Liver (tissue), 9 donors: ENCODE results near the gene PPP2R2B. TPM values are rescaled to one million over a fixed set of nuclear protein-coding genes. Genes with fewer than 3 reads are reported as not detected.

ENCODE experiments used
- DNase-seq: peaks from one replicate; pipeline ENCODE4 v3.0.0-alpha.2; 2017; ENCODE audit warnings: low spot score
- H3K27ac ChIP-seq, 2 donors: one replicate each; pipeline ENCODE4 v1.7.0; 2013; ENCODE audit warnings: inconsistent platforms in 2 of 2, low read length in 2 of 2, control low read depth in 1 of 2, low read depth in 1 of 2, mild to moderate bottlenecking in 1 of 2
- H3K27me3 ChIP-seq, 4 donors: one replicate each; pipeline versions ENCODE4 v1.6.1 to v1.7.0; 2013; ENCODE audit warnings: low read length in 3 of 4, inconsistent platforms in 1 of 4, mild to moderate bottlenecking in 1 of 4, moderate library complexity in 1 of 4; ENCODE audit not compliant: control insufficient read depth in 4 of 4, insufficient read depth in 4 of 4
- H3K36me3 ChIP-seq, 4 donors: one replicate each; pipeline versions ENCODE4 v1.6.1 to v1.7.0; 2013; ENCODE audit warnings: low read length in 3 of 4, mild to moderate bottlenecking in 3 of 4, low read depth in 1 of 4, moderate library complexity in 1 of 4; ENCODE audit not compliant: control insufficient read depth in 4 of 4, insufficient read depth in 3 of 4
- H3K4me1 ChIP-seq, 4 donors: one replicate each; pipeline versions ENCODE4 v1.6.1 to v1.7.0; 2013; ENCODE audit warnings: low read length in 3 of 4, mild to moderate bottlenecking in 3 of 4, moderate library complexity in 1 of 4; ENCODE audit not compliant: control insufficient read depth in 4 of 4, insufficient read depth in 4 of 4
- H3K4me3 ChIP-seq, 3 donors: one replicate each; pipeline versions ENCODE4 v1.6.1 to v1.7.0; 2013; ENCODE audit warnings: low read length in 3 of 3, control low read depth in 1 of 3, low read depth in 1 of 3, mild to moderate bottlenecking in 1 of 3
- H3K9ac ChIP-seq, 2 donors: one replicate each; pipeline ENCODE4 v1.7.0; 2013; ENCODE audit warnings: low read length in 2 of 2, mild to moderate bottlenecking in 2 of 2, moderate library complexity in 2 of 2, control low read depth in 1 of 2, low read depth in 1 of 2
- H3K9me3 ChIP-seq, 4 donors: one replicate each; pipeline versions ENCODE4 v1.6.1 to v1.7.0; 2013; ENCODE audit warnings: low read length in 3 of 4; ENCODE audit not compliant: control insufficient read depth in 4 of 4
- EGR1 ChIP-seq, 2 donors: IDR thresholded peaks; 2 replicates each; pipeline ENCODE4 v1.6.1; 2016 to 2018; ENCODE audit warnings: antibody characterized with exemption in 2 of 2, low read depth in 2 of 2
- FOXA1 ChIP-seq: IDR thresholded peaks from 2 replicates; pipeline ENCODE4 v1.6.1; 2016; ENCODE audit warnings: antibody characterized with exemption
- FOXA2 ChIP-seq: IDR thresholded peaks from 2 replicates; pipeline ENCODE4 v1.6.1; 2016; ENCODE audit warnings: antibody characterized with exemption
- GABPA ChIP-seq, 2 donors: IDR thresholded peaks in 1 of 2; conservative IDR thresholded peaks in 1 of 2; 2 replicates each; pipeline ENCODE4 v1.6.1; 2016; ENCODE audit warnings: antibody characterized with exemption in 2 of 2, mild to moderate bottlenecking in 1 of 2, moderate library complexity in 1 of 2
- HNF4A ChIP-seq, 2 donors: conservative IDR thresholded peaks; 2 replicates each; pipeline ENCODE4 v1.6.1; 2016; ENCODE audit warnings: antibody characterized with exemption in 2 of 2, mild to moderate bottlenecking in 2 of 2
- JUND ChIP-seq, 2 donors: IDR thresholded peaks; 2 replicates each; pipeline ENCODE4 v1.6.1; 2016; ENCODE audit warnings: antibody characterized with exemption in 2 of 2
- MAX ChIP-seq: IDR thresholded peaks from 2 replicates; pipeline ENCODE4 v1.6.1; 2016; ENCODE audit warnings: antibody characterized with exemption
- NR2F2 ChIP-seq: IDR thresholded peaks from 2 replicates; pipeline ENCODE4 v1.6.1; 2016; ENCODE audit warnings: antibody characterized with exemption
- RAD21 ChIP-seq, 2 donors: IDR thresholded peaks; 2 replicates each; pipeline ENCODE4 v1.6.1; 2016; ENCODE audit warnings: antibody characterized with exemption in 2 of 2, mild to moderate bottlenecking in 2 of 2
- RXRA ChIP-seq, 2 donors: IDR thresholded peaks; 2 replicates each; pipeline ENCODE4 v1.6.1; 2017 to 2018; ENCODE audit warnings: antibody characterized with exemption in 2 of 2, mild to moderate bottlenecking in 1 of 2
- TAF1 ChIP-seq: conservative IDR thresholded peaks from 2 replicates; pipeline ENCODE4 v1.6.1; 2016; ENCODE audit warnings: antibody characterized with exemption, mild to moderate bottlenecking
- YY1 ChIP-seq: IDR thresholded peaks from 2 replicates; pipeline ENCODE4 v1.6.1; 2016; ENCODE audit warnings: antibody characterized with exemption, mild to moderate bottlenecking
- WGBS: extraction: QIAGEN DNeasy Blood & Tissue Kit; methylation state at CpG from one replicate; pipeline ENCODE4 v1.1.7; 2013; 5-methylcytosine and 5-hydroxymethylcytosine counted together
- polyA plus RNA-seq, 2 donors: library from polyadenylated mRNA; stranded (reverse) in 1 of 2; unstranded in 1 of 2; fragments of 200-250 nt in 1 of 2; fragments of >200 nt in 1 of 2; fragmentation: Nextera tagmentation in 1 of 2; extraction: Ambion mirVana in 1 of 2; gene quantifications; one replicate each; pipeline versions ENCODE4 v1.2.1 to v1.2.3, GENCODE V29; 2013 to 2015
- total RNA-seq, 2 donors: library from RNA; depleted of rRNA; stranded (reverse); fragments of >200 nt; gene quantifications; one replicate each; pipeline ENCODE4 v1.2.3, GENCODE V29; 2014
- TF ChIP-seq, protein P1 (sequence below): IDR thresholded peaks from 2 replicates; pipeline ENCODE4 v1.6.1; 2016; ENCODE audit warnings: antibody characterized with exemption
- TF ChIP-seq, protein P2 (sequence below): IDR thresholded peaks from 2 replicates; pipeline ENCODE4 v1.6.1; 2016; ENCODE audit warnings: antibody characterized with exemption, mild to moderate bottlenecking
- TF ChIP-seq, protein P3 (sequence below): IDR thresholded peaks from 2 replicates; pipeline ENCODE4 v1.6.1; 2016; ENCODE audit warnings: antibody characterized with exemption
- donor health status: healthy.
- donor health status: healthy.
- donor health status: healthy.
- donor health status: healthy.
- donor health status: healthy.

The PPP2R2B gene
- total and polyA plus RNA-seq, 4 donors: 0.15 to 6.3 (median 0.40) TPM

DNA sequence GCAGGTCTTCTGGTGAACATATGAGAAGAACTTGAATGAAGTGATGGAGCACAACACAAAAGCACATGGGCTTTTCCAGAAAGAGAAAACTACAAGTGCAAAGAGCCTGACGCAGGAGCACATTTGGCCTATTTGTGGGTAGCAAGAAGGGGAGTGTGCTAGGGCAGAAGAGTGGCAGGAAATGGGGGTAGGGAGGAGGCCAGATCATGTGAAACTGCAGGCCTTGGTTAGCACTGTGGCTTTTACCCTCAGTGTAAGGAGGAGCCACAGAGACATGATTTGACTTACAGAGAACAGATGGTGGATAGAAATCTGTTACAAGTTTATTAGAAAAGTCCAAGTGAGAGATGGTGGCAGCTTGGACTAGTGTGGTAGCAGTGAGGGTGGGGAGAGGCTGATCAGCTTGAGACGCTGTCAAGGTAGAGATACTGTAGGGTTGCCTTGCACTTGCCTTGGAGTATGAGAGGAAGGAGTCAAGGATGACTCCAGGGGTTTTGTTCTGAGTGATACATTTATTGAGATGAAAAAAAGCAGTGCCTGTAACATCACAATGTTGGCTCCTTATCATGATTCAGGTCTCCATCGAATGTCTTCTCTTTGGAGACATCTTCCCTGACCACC lies 126.7 kb downstream of the PPP2R2B start:
- no peaks in the 10 kb centered on the region for H3K9me3 ChIP-seq
- no peaks in the 10 kb centered on the region for H3K36me3 ChIP-seq
- 76% methylated on average over 3 of the region's 3 CpGs for WGBS
- TF ChIP-seq, protein P1, sequence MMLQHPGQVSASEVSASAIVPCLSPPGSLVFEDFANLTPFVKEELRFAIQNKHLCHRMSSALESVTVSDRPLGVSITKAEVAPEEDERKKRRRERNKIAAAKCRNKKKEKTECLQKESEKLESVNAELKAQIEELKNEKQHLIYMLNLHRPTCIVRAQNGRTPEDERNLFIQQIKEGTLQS: no peak
- TF ChIP-seq HNF4A (conservative IDR thresholded peaks at IDR 0.05) (no peak), FOXA1 (no peak), TAF1 (no peak), FOXA2 (no peak), NR2F2 (no peak), GABPA (IDR thresholded peaks at IDR 0.05 in 1 of 2, conservative IDR thresholded peaks at IDR 0.05 in 1 of 2) (no peak), EGR1 (IDR thresholded peaks at IDR 0.05; ENCODE audit: low read depth in 2 of 2) (no peak), MAX (no peak)
- TF ChIP-seq, protein P2, sequence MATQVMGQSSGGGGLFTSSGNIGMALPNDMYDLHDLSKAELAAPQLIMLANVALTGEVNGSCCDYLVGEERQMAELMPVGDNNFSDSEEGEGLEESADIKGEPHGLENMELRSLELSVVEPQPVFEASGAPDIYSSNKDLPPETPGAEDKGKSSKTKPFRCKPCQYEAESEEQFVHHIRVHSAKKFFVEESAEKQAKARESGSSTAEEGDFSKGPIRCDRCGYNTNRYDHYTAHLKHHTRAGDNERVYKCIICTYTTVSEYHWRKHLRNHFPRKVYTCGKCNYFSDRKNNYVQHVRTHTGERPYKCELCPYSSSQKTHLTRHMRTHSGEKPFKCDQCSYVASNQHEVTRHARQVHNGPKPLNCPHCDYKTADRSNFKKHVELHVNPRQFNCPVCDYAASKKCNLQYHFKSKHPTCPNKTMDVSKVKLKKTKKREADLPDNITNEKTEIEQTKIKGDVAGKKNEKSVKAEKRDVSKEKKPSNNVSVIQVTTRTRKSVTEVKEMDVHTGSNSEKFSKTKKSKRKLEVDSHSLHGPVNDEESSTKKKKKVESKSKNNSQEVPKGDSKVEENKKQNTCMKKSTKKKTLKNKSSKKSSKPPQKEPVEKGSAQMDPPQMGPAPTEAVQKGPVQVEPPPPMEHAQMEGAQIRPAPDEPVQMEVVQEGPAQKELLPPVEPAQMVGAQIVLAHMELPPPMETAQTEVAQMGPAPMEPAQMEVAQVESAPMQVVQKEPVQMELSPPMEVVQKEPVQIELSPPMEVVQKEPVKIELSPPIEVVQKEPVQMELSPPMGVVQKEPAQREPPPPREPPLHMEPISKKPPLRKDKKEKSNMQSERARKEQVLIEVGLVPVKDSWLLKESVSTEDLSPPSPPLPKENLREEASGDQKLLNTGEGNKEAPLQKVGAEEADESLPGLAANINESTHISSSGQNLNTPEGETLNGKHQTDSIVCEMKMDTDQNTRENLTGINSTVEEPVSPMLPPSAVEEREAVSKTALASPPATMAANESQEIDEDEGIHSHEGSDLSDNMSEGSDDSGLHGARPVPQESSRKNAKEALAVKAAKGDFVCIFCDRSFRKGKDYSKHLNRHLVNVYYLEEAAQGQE: no peak
- TF ChIP-seq, protein P3, sequence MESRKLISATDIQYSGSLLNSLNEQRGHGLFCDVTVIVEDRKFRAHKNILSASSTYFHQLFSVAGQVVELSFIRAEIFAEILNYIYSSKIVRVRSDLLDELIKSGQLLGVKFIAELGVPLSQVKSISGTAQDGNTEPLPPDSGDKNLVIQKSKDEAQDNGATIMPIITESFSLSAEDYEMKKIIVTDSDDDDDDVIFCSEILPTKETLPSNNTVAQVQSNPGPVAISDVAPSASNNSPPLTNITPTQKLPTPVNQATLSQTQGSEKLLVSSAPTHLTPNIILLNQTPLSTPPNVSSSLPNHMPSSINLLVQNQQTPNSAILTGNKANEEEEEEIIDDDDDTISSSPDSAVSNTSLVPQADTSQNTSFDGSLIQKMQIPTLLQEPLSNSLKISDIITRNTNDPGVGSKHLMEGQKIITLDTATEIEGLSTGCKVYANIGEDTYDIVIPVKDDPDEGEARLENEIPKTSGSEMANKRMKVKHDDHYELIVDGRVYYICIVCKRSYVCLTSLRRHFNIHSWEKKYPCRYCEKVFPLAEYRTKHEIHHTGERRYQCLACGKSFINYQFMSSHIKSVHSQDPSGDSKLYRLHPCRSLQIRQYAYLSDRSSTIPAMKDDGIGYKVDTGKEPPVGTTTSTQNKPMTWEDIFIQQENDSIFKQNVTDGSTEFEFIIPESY: no peak
- no peaks in the 10 kb centered on the region for H3K27me3 ChIP-seq
- no peak overlapping the region for H3K9ac ChIP-seq
- DNase-seq: no peak
- H3K4me1 ChIP-seq: no peaks in the 10 kb centered on the region
- H3K27ac ChIP-seq: no peak overlapping the region
- no peak overlapping the region for H3K4me3 ChIP-seq

DNA sequence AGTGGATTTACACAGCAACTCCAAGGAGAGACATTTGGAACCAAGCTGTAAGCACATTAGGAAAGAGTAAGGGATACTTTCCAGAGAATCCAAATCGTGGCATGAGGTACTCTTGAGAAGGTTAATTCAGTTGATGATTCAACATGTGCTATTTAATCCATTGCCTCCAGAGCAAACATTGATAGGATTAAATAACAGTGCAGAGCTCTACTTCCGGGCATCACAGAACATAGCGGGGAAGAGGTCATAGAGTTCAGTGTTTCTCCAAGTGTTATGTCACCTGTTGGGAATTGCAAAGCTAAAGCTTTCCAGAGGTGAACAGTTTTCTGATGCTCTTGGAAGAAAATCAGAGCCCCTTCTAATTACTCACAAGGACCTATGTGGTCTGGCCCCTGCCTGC lies 127.5 kb downstream of the PPP2R2B start:
- Histone ChIP-seq H3K4me1 (no peaks in the 10 kb centered on the region), H3K27ac (peak overlapping the region in 1 of 2 donors; percentile 40), H3K36me3 (no peaks in the 10 kb centered on the region), H3K27me3 (no peaks in the 10 kb centered on the region), H3K4me3 (no peak overlapping the region), H3K9me3 (no peaks in the 10 kb centered on the region), H3K9ac (no peak overlapping the region)
- no peak for DNase-seq
- 31% methylated on average over 3 of the region's 3 CpGs for WGBS
- TF ChIP-seq TAF1: no peak
- peak; percentile 28 for TF ChIP-seq FOXA2
- TF ChIP-seq RXRA (IDR thresholded peaks at IDR 0.05): peak; percentile 74 to 95
- TF ChIP-seq JUND (IDR thresholded peaks at IDR 0.05): peak in 1 of 2 donors; percentile 66
- TF ChIP-seq NR2F2: no peak
- TF ChIP-seq HNF4A (conservative IDR thresholded peaks at IDR 0.05): peak; percentile 36 to 78
- TF ChIP-seq, protein P3: peak; percentile 56
- TF ChIP-seq YY1: no peak
- TF ChIP-seq GABPA (IDR thresholded peaks at IDR 0.05 in 1 of 2, conservative IDR thresholded peaks at IDR 0.05 in 1 of 2): peak in 1 of 2 donors; percentile 71
- TF ChIP-seq MAX: peak; percentile 86
- TF ChIP-seq RAD21 (IDR thresholded peaks at IDR 0.05): peak in 1 of 2 donors; percentile 31
